GM10248 (cell line): Measurements from ENCODE around the gene PTX4.

Experiments
- CTCF ChIA-PET: fragments of 300-600 bp; sonication (Branson Sonifier 250); formaldehyde crosslinking; extraction: SDS; loops from one replicate; lab custom pipeline; 2021; ENCODE audit warnings: antibody characterized with exemption; lab: Yijun Ruan, JAX
- POLR2A ChIA-PET: fragments of 350-650 bp; sonication (Branson Sonifier 250); formaldehyde crosslinking; extraction: SDS; loops from one replicate; lab custom pipeline; 2020; ENCODE audit warnings: antibody characterized with exemption; lab: Yijun Ruan, JAX
- DNase-seq: peaks from one replicate; pipeline ENCODE4 v3.0.0; 2012; ENCODE audit errors: extremely low spot score
- TF ChIP-seq, protein P1 (sequence below): IDR thresholded peaks from 2 replicates; pipeline ENCODE4 v1.5.1; 2012; ENCODE audit warnings: mild to moderate bottlenecking, low read depth; ENCODE audit errors: extremely low read depth, missing control alignments, control extremely low read depth

PTX4 gene

DNA sequence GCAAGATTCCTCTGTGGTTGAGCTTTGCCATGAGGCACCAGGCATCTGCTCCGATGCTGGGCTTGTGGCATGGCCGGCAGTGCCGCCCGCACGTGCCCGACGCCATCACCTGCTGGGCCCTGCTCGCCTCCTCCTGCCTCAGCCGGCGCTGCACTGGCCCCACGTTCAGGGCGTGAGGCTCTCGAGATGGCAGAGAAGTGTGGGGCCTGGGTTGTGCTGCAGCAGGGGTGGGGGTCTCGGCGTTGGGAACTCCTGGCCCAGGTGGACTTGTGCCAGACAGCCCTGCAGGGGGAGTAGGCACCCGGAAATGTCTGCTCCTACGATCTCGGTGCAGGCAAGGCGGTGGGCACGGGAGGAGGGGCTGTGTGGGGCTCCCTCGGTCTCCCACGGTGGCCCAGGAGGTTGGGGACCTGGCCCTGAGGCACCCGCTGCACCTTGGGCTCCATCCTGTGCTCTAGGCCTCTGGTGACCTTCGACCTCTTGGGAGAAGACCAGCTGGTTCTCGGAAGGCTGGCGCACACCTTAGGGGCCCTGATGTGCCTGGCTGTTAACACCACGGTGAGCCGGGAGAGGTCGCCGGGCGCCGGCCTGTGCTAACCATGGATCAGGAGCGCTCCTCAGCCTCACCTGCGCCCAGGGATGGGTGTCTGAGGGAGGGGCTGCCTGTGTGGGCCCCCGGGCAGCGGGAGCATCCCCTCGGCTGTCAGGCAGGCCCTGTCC is 17.9 kb upstream of the PTX4 start:
- CTCF ChIA-PET = no interaction called here
- TF ChIP-seq, protein P1, sequence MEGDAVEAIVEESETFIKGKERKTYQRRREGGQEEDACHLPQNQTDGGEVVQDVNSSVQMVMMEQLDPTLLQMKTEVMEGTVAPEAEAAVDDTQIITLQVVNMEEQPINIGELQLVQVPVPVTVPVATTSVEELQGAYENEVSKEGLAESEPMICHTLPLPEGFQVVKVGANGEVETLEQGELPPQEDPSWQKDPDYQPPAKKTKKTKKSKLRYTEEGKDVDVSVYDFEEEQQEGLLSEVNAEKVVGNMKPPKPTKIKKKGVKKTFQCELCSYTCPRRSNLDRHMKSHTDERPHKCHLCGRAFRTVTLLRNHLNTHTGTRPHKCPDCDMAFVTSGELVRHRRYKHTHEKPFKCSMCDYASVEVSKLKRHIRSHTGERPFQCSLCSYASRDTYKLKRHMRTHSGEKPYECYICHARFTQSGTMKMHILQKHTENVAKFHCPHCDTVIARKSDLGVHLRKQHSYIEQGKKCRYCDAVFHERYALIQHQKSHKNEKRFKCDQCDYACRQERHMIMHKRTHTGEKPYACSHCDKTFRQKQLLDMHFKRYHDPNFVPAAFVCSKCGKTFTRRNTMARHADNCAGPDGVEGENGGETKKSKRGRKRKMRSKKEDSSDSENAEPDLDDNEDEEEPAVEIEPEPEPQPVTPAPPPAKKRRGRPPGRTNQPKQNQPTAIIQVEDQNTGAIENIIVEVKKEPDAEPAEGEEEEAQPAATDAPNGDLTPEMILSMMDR = no peak
- POLR2A ChIA-PET = no interaction called here
- no peak for DNase-seq

DNA sequence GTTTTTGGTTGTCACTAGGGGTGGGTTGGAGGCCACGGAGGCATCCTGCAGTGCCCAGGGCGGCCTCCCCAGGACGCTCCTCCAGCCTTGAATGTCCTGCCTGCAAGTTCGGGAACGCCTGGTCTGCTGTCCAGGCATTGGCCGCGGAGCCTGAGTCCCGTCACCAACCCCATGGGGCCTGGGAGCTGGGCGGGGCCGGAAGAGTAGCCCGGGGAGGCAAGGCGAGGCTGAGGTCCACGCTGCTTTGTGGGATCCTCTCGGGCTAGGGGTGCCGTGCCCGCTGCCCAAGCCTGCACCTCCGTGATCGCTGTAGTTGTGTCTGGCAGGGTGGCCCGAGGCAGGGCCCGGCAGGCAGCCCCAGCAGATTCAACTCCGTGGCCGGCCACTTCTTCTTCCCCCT is 17.2 kb upstream of the PTX4 start:
- DNase-seq = no peak
- TF ChIP-seq, protein P1 = no peak
- POLR2A ChIA-PET = no interaction called here
- CTCF ChIA-PET = no interaction called here

DNA sequence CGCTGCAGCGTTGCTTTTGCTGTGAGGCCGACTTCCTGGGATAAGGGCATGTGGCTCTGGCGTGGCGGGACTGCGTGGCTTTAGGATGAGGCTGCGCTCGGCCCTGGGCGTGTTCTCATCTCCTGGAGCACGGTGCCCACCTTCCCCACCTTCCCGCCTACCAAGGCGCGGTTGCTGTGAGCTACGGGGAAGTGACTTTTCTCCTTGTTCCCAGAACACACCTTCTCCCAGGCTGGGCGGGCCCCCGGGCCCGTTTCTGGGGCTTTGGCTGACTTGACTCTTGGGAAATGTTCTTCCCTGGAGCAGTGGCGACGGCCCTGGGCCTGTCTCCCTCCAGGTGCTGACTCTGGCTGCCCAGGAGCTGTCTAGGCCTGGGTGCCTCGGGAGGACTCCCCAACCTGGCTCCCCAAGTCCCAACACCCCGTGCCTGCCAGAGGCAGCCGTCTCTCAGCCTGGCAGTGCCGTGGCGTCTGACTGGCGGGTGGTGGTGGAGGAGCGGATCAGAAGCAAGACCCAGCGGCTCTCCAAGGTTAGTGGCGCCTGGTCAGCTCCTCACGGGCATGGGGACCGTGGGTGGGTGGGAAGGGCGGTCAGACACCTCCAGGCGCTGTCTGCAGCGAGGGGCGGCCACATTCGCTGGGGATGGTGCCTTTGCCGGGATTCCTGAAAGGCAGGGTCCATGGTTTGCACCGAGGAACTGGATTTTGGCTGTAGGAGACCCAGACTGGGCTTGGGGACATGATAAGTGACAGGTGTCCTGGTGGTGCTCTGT is 16.5 kb upstream of the PTX4 start:
- CTCF ChIA-PET = no interaction called here
- POLR2A ChIA-PET = no interaction called here
- TF ChIP-seq, protein P1 = no peak

DNA sequence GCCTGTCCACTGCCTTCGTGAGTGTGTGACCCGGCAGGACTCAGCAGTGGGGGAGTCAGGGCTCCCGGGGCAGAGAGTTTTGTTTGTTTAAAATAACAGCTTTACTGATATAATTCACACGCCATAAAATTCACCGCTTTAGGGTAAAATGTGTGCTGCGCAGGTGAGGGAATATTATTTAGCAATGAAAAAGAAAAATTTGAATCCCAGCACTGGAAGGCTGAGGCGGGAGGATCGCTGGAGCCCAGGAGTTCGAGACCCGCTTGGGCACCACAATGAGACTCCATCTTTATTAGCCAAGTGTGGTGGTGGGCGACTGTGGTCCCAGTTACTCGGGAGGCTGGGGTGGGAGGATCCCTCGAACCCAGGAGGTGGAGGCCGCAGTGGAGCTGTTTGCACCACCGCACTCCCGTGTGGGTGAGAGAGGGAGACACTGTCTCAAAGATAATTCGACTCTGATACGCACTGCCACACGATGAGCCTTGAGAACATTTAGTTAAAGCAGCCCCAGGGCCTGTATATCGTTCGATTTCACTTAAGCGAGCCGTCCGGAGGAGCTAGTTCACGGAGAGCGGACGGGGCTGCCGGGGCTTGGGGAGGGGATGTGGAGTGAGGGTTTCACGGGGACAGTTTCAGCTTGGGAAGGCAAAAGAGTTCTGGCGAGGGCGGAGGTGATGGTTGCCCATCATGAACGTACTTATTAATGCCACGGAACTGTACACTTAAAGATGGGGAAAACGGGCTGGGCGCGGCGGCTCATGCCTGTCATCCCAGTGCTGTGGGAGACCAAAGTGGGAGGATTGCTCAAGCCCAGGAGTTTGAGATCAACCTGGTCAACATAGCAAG is 14.6 kb upstream of the PTX4 start:
- DNase-seq = no peak
- ChIA-PET POLR2A (no interaction called here), CTCF (no interaction called here)
- TF ChIP-seq, protein P1 = no peak

More for the DNA sequence above, 16.5 kb upstream of the PTX4 start:
- no peak for DNase-seq

DNA sequence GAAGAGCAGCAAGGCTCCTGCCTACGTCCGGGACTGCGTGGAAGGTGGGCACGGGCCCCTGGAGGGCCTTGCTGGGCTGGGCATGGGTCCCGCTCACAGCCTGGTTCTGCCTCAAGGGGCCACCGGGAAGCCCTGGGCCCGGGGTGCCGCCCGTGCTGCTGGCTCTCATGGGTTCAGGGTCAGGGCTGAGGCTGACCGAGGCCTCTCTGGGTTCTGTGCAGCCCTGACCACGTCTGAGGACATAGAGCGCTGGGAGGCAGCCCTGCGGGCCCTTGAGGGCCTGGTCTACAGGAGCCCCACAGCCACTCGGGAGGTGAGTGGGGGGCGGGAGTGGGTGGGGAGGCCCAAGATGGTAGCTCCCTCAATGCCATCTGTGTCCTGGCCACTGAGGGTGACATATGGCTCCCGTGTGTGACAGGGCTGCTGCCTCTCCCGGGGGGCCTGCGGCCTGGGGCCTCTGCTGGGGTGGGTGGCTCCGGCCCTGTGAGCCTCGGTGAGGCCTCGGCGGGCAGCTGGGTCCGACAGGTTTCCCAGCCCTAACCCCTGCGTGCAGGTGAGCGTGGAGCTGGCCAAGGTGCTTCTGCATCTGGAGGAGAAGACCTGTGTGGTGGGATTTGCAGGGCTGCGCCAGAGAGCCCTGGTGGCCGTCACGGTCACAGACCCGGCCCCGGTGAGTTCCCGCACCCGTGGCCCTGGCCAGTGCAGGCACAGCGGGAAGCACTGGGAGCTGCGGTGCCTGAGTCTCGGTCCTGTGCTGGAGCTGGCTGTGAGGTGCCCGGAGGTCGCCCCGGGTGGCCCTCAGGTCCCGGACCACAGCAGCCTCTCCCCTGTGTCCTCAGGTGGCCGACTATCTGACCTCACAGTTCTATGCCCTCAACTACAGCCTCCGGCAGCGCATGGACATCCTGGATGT is 13.6 kb upstream of the PTX4 start:
- CTCF ChIA-PET = no interaction called here

More for the DNA sequence above, 13.6 kb upstream of the PTX4 start:
- no peak for DNase-seq
- POLR2A ChIA-PET = no interaction called here
- TF ChIP-seq, protein P1 = no peak
